Fibroblast of skin of scalp (primary cell): ENCODE data around the gene SWSAP1.

ENCODE experiments used
- DNase-seq: peaks from one replicate; pipeline ENCODE4 v3.0.0-alpha.2; 2013

SWSAP1 gene

GRCh38 chr19:11416346-11417052, 42.0 kb downstream of the SWSAP1 start:
- DNase-seq = no peak

DNA sequence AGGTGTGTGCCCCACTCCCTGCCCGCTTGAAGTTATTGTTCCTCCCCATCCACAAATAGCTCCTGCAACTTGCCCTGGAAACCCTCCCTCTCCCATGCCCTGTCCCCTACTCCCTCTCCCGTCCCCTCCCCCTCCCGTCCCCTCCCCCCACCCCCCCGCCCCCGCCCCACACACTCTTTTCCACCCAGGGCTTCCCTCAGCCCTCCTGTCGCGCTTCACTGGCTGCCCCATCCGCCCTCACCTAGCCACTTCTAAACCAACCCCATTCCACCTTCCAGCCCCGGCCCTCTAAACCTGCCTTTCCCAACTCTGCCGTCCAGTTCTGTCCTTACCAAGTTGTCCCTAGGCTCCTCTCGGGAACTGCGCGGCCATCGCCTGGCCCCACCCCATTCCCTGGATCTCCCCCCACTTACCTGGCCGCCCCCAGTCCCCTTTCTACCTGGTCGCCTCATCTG, 43.7 kb downstream of the SWSAP1 start:
- DNase-seq = no peak

GRCh38 chr19:11418549-11419506, 44.4 kb downstream of the SWSAP1 start, which contains the start of gene RGL3:
Gene RGL3, minus strand, starts transcription at chr19:11419314. Its CDS starts 36 bp downstream, at chr19:11419278.
- DNase-seq = no peak

DNA sequence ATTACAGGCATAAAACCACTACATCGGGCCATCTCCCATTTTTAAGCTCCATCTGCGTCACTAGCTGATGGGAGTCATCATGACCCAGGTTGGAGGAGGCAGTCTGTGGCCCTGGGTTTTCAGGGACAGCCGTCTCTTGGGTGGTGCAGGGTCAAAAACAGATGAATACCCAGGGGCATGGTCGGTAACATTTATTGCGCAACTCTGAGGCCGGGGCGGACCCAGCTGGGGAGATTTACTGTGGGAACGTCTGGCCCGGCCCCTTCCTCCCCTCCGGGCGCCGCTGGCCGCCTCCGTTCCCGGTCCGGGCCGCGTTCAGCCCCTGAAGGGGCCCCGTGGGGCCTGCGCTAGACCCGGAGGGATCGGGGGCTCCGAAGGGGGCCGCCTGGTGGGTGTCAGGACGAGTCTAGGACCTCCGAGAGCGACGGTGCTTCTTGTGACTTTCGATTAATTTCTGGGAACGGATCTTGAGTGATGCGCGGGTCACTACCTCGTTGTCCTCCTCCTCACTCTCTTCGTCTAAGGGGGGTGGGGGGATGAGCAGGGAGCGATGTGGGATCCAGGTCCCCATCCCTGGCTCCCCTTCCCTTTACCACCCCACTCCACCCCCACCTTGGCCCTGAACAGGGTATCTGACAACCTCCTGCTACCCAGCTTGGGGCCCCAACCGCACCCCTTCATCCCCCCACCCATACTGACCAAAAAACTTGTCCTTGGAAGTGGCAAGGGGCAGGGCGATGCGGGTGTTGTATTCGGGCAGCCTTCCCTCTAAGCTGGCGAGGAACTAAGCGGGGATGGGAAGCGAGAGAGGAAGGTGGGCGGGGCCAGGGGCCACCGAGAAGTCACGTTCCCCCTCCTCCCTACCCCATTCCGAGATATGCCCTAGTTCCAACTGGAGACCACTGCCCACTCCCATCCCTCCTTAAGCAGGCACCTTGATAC, 46.2 kb downstream of the SWSAP1 start:
- DNase-seq = no peak

DNA sequence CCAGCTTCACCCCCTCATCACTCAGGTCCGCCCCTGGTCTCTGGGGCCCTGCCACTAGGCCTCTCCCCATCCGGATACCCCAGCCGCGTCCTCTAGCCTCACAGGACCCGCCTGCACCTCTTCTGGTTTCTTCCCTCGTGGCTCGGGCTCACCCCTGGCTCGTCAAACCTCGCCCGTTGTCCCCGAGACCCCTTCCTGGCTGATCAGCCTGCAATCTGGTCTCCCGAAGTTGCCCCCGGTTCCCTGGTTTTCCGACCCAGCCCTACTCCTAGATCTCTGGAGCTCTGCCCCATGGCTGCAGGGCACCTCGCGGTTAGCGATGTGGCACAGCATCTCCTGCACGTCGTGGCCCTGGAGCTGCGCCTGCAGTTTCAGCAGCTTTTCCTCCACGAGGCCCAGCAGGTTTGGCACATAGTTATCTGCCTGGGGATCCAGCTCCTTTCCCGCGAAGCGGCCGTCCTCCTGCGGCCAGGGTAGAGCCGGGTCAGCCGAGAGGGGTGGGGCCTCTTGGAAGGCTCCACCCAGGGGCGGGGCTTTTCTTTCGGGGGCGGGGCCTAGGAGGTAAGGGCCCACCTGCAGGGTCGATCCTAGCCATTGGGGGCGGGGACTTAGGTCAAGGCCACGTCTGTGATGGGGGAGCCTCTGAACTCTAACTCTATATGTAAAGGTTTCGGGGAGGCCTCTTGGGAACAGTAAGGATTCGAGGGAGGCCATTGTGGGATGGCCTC, 47.1 kb downstream of the SWSAP1 start:
- no peak for DNase-seq

DNA sequence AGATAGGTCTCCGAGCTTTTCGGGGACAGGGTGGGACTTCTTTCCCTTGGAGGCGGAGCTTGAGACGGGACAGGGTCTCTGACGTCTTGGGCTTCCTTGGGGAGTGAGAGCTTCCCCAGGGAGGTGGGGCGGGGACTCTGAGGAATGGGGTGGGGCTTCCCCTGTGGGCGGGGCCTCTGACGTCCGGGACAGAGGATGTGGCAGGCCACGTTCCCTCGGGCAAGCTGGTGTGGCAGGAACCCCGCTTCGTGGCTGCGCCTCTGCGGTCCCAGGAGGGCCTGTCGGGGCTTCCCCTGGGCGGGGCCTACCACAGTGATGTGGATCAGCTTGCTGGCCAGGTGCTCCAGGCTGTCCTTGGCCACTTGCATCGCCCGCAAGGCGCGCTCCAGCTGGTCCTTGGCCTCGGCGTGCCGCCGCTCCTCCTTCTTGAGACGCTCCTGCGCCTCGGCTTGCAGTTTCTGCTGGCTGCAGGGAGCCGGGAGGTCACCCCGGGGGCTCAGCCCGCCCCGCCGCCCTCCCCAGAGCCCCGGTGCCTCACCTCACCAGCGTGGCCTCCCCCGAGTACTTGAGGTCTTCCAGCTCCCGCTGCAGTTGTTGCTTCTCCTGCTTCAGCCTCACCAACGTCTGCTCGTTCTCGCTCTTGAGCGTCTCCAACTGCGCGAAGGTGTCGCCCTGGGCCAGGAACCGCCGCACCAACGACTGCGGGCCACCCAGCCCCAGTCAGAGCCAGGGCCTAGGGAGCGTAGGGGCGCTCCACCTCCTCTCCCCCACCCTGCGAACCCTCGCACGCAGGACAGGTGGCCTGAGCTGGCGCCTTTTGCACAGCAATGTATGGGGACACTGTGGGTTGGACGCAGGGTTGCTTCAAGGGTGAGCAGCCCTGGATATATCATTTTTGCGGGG, 47.9 kb downstream of the SWSAP1 start:
- peak; percentile 58 for DNase-seq

GRCh38 chr19:11423164-11423790, 48.8 kb downstream of the SWSAP1 start:
- DNase-seq = no peak

DNA sequence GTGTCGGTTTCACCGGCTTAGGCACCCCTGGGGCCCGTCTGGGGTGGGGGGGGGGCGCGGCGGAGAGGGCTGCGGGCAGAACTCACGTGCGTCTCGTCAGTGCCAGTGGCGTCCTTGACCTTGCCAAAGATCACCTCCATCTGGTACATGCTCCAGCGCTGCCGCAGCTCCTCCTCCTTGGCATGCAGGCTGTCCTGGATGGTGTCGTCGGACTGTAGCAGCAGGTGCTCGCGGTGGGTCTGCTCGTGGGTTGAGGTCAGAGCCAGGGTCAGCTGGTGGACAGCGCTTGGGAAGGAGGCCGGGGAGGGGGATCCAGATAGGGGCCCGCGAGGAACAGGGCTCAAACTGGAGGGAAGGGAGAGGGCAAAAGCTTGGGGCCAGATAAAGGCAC, 49.3 kb downstream of the SWSAP1 start:
- no peak for DNase-seq
